Upper lobe of left lung (tissue), 4 donors: ENCODE results near the gene CLMN.

ENCODE experiments used
- POLR2A ChIP-seq, 4 donors: fragments of 450-650 bp; IDR thresholded peaks; one replicate each; pipeline ENCODE4 v1.5.1; 2016 to 2017; ENCODE audit warnings: antibody characterized with exemption in 4 of 4, mild to moderate bottlenecking in 2 of 4
- TF ChIP-seq, protein P1 (sequence below), 6 experiments: fragments of 450-650 bp in 4 of 6; fragments of 200-600 bp in 2 of 6; sonication (generic) in 2 of 6; IDR thresholded peaks; one replicate each; pipeline ENCODE4 v1.5.1; 2016 to 2019; ENCODE audit warnings: antibody characterized with exemption in 6 of 6

DNA sequence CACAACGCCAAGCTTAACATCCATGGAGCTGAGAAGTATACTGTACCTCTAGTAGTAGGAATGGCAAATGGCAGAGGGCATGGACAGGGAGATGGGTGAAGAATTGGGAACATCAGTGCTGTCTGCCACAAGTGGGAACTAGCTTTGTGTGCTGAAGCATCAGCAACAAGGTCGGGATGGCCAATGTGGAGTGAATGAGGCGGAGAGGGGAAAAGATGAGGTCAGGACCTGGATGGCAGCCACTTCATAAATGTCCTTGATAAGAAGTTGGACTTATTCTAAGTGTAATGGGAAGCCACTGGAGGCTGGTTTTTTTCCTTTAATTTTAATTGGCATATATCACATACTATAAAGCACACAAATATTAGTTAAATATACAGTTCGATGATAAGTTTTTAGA is 21.9 kb upstream of the CLMN start:
- TF ChIP-seq, protein P1, sequence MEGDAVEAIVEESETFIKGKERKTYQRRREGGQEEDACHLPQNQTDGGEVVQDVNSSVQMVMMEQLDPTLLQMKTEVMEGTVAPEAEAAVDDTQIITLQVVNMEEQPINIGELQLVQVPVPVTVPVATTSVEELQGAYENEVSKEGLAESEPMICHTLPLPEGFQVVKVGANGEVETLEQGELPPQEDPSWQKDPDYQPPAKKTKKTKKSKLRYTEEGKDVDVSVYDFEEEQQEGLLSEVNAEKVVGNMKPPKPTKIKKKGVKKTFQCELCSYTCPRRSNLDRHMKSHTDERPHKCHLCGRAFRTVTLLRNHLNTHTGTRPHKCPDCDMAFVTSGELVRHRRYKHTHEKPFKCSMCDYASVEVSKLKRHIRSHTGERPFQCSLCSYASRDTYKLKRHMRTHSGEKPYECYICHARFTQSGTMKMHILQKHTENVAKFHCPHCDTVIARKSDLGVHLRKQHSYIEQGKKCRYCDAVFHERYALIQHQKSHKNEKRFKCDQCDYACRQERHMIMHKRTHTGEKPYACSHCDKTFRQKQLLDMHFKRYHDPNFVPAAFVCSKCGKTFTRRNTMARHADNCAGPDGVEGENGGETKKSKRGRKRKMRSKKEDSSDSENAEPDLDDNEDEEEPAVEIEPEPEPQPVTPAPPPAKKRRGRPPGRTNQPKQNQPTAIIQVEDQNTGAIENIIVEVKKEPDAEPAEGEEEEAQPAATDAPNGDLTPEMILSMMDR (IDR thresholded peaks at IDR 0.05), result no peak
- TF ChIP-seq POLR2A (IDR thresholded peaks at IDR 0.05), result no peak
